Colonic mucosa (tissue), 4 donors: ENCODE measurements around the gene HOXD9. TPM values are rescaled to one million over a fixed set of nuclear protein-coding genes. Genes with fewer than 3 reads are reported as not detected.

ENCODE experiments used
- DNase-seq: peaks from one replicate; pipeline ENCODE4 v3.0.0-alpha.2; 2020
- H3K27ac ChIP-seq: fragments of 200-600 bp; one replicate; pipeline ENCODE4 v1.8.0; 2021
- H3K27me3 ChIP-seq: fragments of 200-600 bp; one replicate; pipeline ENCODE4 v1.8.0; 2021
- H3K36me3 ChIP-seq: fragments of 200-600 bp; one replicate; pipeline ENCODE4 v1.8.0; 2021
- H3K4me1 ChIP-seq: fragments of 200-600 bp; one replicate; pipeline ENCODE4 v1.8.0; 2021; ENCODE audit warnings: mild to moderate bottlenecking
- H3K4me3 ChIP-seq: fragments of 200-600 bp; one replicate; pipeline ENCODE4 v1.8.0; 2021
- H3K9ac ChIP-seq, 2 donors: one replicate each; pipeline ENCODE4 v1.7.0; 2013; ENCODE audit warnings: control low read depth in 2 of 2, low read depth in 2 of 2, low read length in 2 of 2
- H3K9me3 ChIP-seq: fragments of 200-600 bp; one replicate; pipeline ENCODE4 v1.8.0; 2021
- intact Hi-C: fragments of 100-400 bp; cut with DNase I; formaldehyde crosslinking; loops from one replicate; pipeline ENCODE4 v1.14.1; 2022
- total RNA-seq, 2 donors: library from RNA; stranded (reverse); fragmentation: NEBNext Ultra II Directional in 1 of 2; extraction: Animal tissue kit (Norgen Biotek cat#: 25700) in 1 of 2; gene quantifications; one replicate each; pipeline ENCODE4 v1.2.1, GENCODE V29; 2021
- TF ChIP-seq, protein P1 (sequence below): fragments of 200-600 bp; IDR thresholded peaks from one replicate; pipeline ENCODE4 v1.8.0; 2022; ENCODE audit warnings: antibody characterized with exemption, mild to moderate bottlenecking
- donor health status: healthy.
- donor health status: DM: no; HTN: no; CAD: no.
- donor health status: DM: no; HTN: no; CAD: no.

HOXD9 gene
- total RNA-seq, 2 donors from 2014 or later = 0.86 to 1.7 TPM

GRCh38 chr2:176084611-176085119 lies 37.9 kb upstream of the HOXD9 start:
- Histone ChIP-seq H3K36me3 (no peaks in the 10 kb centered on the region), H3K4me3 (no peak overlapping the region), H3K4me1 (peaks cover 11% of the 10 kb centered on the region), H3K9me3 (no peaks in the 10 kb centered on the region), H3K27me3 (peaks cover 98% of the 10 kb centered on the region), H3K27ac (no peak overlapping the region), H3K9ac (no peak overlapping the region)
- intact Hi-C loops = loop anchor here (5.0 kb wide), 2 partner anchors 397 to 832 kb away; no protein-coding TSS in a partner anchor
- DNase-seq = no peak
- TF ChIP-seq, protein P1, sequence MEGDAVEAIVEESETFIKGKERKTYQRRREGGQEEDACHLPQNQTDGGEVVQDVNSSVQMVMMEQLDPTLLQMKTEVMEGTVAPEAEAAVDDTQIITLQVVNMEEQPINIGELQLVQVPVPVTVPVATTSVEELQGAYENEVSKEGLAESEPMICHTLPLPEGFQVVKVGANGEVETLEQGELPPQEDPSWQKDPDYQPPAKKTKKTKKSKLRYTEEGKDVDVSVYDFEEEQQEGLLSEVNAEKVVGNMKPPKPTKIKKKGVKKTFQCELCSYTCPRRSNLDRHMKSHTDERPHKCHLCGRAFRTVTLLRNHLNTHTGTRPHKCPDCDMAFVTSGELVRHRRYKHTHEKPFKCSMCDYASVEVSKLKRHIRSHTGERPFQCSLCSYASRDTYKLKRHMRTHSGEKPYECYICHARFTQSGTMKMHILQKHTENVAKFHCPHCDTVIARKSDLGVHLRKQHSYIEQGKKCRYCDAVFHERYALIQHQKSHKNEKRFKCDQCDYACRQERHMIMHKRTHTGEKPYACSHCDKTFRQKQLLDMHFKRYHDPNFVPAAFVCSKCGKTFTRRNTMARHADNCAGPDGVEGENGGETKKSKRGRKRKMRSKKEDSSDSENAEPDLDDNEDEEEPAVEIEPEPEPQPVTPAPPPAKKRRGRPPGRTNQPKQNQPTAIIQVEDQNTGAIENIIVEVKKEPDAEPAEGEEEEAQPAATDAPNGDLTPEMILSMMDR = no peak

- H3K4me1 ChIP-seq = peaks cover 11% of the 10 kb centered on the region
- peaks cover 100% of the 10 kb centered on the region for H3K27me3 ChIP-seq
- intact Hi-C loops = loop anchor here (5.0 kb wide), 2 partner anchors 398 to 833 kb away; no protein-coding TSS in a partner anchor
- H3K36me3 ChIP-seq = no peaks in the 10 kb centered on the region
- H3K4me3 ChIP-seq = no peak overlapping the region
- no peaks in the 10 kb centered on the region for H3K9me3 ChIP-seq
- no peak overlapping the region for H3K9ac ChIP-seq
- no peak overlapping the region for H3K27ac ChIP-seq
- DNase-seq = peak; percentile 17
- TF ChIP-seq, protein P1 = no peak
Measured at GRCh38 chr2:176085120-176085788, 37.3 kb upstream of the HOXD9 start.

- H3K36me3 ChIP-seq = no peaks in the 10 kb centered on the region
- TF ChIP-seq, protein P1 = no peak
- no peak overlapping the region for H3K27ac ChIP-seq
- H3K4me3 ChIP-seq = no peak overlapping the region
- DNase-seq = peak; percentile 56
- H3K9me3 ChIP-seq = no peaks in the 10 kb centered on the region
- intact Hi-C loops = loop anchor here (5.0 kb wide), 2 partner anchors 399 to 834 kb away; no protein-coding TSS in a partner anchor
- no peak overlapping the region for H3K9ac ChIP-seq
- H3K4me1 ChIP-seq = peaks cover 11% of the 10 kb centered on the region
- H3K27me3 ChIP-seq = peaks cover 100% of the 10 kb centered on the region
Measured at GRCh38 chr2:176085861-176086771, 36.4 kb upstream of the HOXD9 start.

DNA sequence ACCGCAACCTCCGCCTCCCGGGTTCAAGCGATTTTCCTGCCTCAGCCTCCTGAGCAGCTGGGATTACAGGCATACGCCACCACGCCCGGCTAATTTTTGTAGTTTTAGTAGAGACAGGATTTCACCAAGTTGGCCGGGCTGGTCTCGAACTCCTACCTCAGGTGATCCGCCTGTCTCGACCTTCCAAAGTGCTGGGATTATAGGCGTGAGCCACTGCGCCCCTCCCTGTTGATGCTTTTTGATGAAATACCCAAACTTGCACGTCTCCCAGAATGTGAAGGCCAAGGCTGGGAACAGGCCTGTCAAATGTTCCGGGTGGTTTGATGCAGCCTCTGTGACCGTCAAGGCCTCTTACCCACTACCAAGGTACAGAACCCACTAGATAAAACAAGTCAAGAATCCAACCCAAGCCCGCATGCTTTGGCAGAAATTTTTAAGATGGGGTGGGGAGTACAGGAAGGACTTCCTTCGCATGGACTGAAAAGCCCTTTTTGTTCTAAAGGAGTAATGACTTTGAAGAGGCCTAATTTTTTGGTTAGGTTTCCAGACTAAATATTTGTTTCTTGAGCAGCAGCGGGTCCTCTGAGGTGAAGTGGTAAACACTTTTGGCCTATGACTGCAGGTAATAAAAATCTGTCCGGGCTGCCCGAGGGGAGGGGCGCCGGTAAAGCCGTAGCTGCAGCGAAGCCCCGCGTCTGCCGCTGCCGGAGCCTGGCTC lies 35.0 kb upstream of the HOXD9 start:
- TF ChIP-seq, protein P1 = no peak
- no peaks in the 10 kb centered on the region for H3K36me3 ChIP-seq
- H3K9me3 ChIP-seq = no peaks in the 10 kb centered on the region
- no peak overlapping the region for H3K9ac ChIP-seq
- peaks cover 11% of the 10 kb centered on the region for H3K4me1 ChIP-seq
- peaks cover 100% of the 10 kb centered on the region for H3K27me3 ChIP-seq
- no peak overlapping the region for H3K27ac ChIP-seq
- intact Hi-C loops = loop anchor here (5.0 kb wide), 2 partner anchors 400 to 835 kb away; no protein-coding TSS in a partner anchor
- DNase-seq = peak; percentile 13
- peak overlapping the region; percentile 12 for H3K4me3 ChIP-seq
